PC-3 (cell line): Measurements from ENCODE around the gene PTPN5. TPM values are rescaled to one million over a fixed set of nuclear protein-coding genes. Genes with fewer than 3 reads are reported as not detected.

Source experiments
- ATAC-seq: fragments of 200-7000 bp; cut with Tn5 transposase; 2 replicates; pipeline ENCODE4 v1.9.1; 2020; ENCODE audit warnings: mild to moderate bottlenecking, moderate library complexity
- BruUV-seq: library from RNA; stranded (reverse); fragments of 400-500 nt; replicated peaks from 2 replicates; lab custom pipeline; 2021; lab: Mats Ljungman, UMichigan
- CTCF ChIA-PET: fragments of 300-600 bp; sonication (Branson Sonifier 250); formaldehyde crosslinking; loops from one replicate; lab custom pipeline; 2022; ENCODE audit warnings: antibody characterized with exemption; lab: Charles Lee
- POLR2A ChIA-PET: fragments of 300-600 bp; sonication (Branson Sonifier 250); formaldehyde crosslinking; loops from one replicate; lab custom pipeline; 2022; ENCODE audit warnings: antibody characterized with exemption; ENCODE audit not compliant: unreplicated experiment; lab: Charles Lee
- DNase-seq: peaks from one replicate; pipeline ENCODE4 v3.0.0-alpha.2; 2015
- H2AFZ ChIP-seq: fragments of 300-600 bp; sonication (generic); 2 replicates; pipeline ENCODE4 v1.6.0; 2016; ENCODE audit warnings: antibody characterized with exemption, low read length
- H3F3A ChIP-seq: fragments of 300-600 bp; sonication (generic); one replicate; pipeline ENCODE4 v1.6.0; 2017; ENCODE audit warnings: antibody characterized with exemption, low read length, control low read depth, mild to moderate bottlenecking; ENCODE audit not compliant: unreplicated experiment
- H3K27ac ChIP-seq: fragments of 300-600 bp; sonication (generic); 2 replicates; pipeline ENCODE4 v1.5.1; 2016; ENCODE audit warnings: mild to moderate bottlenecking, low read length
- H3K27me3 ChIP-seq: fragments of 300-600 bp; sonication (generic); 2 replicates; pipeline ENCODE4 v1.6.1; 2016; ENCODE audit warnings: low read length, mixed read lengths
- H3K36me3 ChIP-seq: fragments of 300-600 bp; sonication (generic); 2 replicates; pipeline ENCODE4 v1.6.1; 2016; ENCODE audit warnings: low read depth, mixed run types, low read length, mixed read lengths
- H3K4me1 ChIP-seq: fragments of 300-600 bp; sonication (generic); 2 replicates; pipeline ENCODE4 v1.5.1; 2016; ENCODE audit warnings: low read length; ENCODE audit not compliant: insufficient read depth
- H3K4me2 ChIP-seq: fragments of 300-600 bp; sonication (generic); 2 replicates; pipeline ENCODE4 v1.6.0; 2016; ENCODE audit warnings: low read length
- H3K4me3 ChIP-seq: fragments of 300-600 bp; sonication (generic); 2 replicates; pipeline ENCODE4 v1.5.1; 2016; ENCODE audit warnings: mild to moderate bottlenecking, low read length, mixed read lengths
- H3K79me2 ChIP-seq: fragments of 300-600 bp; sonication (generic); 2 replicates; pipeline ENCODE4 v1.6.1; 2017; ENCODE audit warnings: low read length, mixed read lengths
- H3K9ac ChIP-seq: fragments of 300-600 bp; sonication (generic); 2 replicates; pipeline ENCODE4 v1.6.0; 2016; ENCODE audit warnings: mild to moderate bottlenecking, low read length
- H3K9me2 ChIP-seq: fragments of 300-600 bp; sonication (generic); replicated peaks from 2 replicates; pipeline ENCODE4 v1.6.1; 2016; ENCODE audit warnings: mixed run types, low read length, mixed read lengths
- H3K9me3 ChIP-seq: fragments of 300-600 bp; sonication (generic); 2 replicates; pipeline ENCODE4 v1.6.1; 2016; ENCODE audit warnings: low read length, mixed read lengths
- H4K20me1 ChIP-seq: fragments of 300-600 bp; sonication (generic); 2 replicates; pipeline ENCODE4 v1.6.1; 2016; ENCODE audit warnings: low read length, mixed read lengths
- CTCF ChIP-seq: fragments of 300-600 bp; sonication (generic); conservative IDR thresholded peaks from 2 replicates; pipeline ENCODE4 v1.5.1; 2017; ENCODE audit warnings: antibody characterized with exemption, low read depth, mild to moderate bottlenecking, low read length
- EZH2 ChIP-seq: fragments of 300-600 bp; sonication (generic); IDR thresholded peaks from one replicate; pipeline ENCODE4 v1.6.1; 2017; ENCODE audit warnings: antibody characterized with exemption, mild to moderate bottlenecking, low read length; ENCODE audit not compliant: unreplicated experiment
- EZH2phosphoT487 ChIP-seq: fragments of 300-600 bp; sonication (generic); IDR thresholded peaks from 2 replicates; pipeline ENCODE4 v1.6.1; 2018; ENCODE audit warnings: mild to moderate bottlenecking, antibody characterized with exemption, low read length, borderline replicate concordance
- intact Hi-C: fragments of 100-400 bp; cut with micrococcal nuclease; formaldehyde crosslinking; loops from 2 replicates; pipeline ENCODE4 v1.9.0; 2023
- total RNA-seq: library from RNA; depleted of rRNA; stranded (reverse); fragments of >200 nt; gene quantifications from 2 replicates; pipeline ENCODE4 v1.2.3, GENCODE V29; 2014

The PTPN5 gene
- total RNA-seq, 1 experiment from 2014 or later, result 0.95 TPM

DNA sequence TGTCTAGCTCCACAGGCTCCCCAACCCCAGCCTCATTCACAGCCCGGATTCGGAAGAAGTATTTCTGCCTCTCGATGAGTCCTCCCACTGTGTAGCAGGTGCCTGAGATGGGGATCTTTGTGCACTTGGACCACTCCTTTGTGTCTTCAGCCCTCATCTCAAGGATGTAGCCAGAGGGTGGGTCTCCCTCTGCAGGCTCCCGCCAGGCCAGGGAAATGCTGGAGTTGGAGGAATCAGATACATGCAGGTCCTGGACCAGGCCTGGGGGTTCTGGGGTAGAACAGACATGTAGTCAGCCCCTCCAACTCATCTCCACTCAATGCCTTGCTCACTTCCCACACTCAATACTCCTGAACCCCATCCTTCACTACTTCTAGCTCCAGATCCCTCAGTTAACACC lies 82.2 kb downstream of the PTPN5 start:
- Histone ChIP-seq H3K9ac (no peak overlapping the region), H3K9me3 (no peaks in the 10 kb centered on the region), H3K9me2 (no peaks in the 10 kb centered on the region), H3K4me2 (no peak overlapping the region), H3K36me3 (no peaks in the 10 kb centered on the region), H3K27me3 (no peaks in the 10 kb centered on the region), H2AFZ (no peak overlapping the region), H3K4me3 (no peak overlapping the region), H3K79me2 (no peaks in the 10 kb centered on the region), H3K4me1 (no peaks in the 10 kb centered on the region), H3K27ac (no peak overlapping the region), H4K20me1 (no peaks in the 10 kb centered on the region), H3F3A (no peaks in the 10 kb centered on the region)
- CTCF ChIA-PET, result no interaction called here
- no TSS peak for BruUV-seq
- intact Hi-C loops, result no loop called here
- no peak for TF ChIP-seq EZH2
- no peak for TF ChIP-seq EZH2phosphoT487
- TF ChIP-seq CTCF, result no peak
- no peak for DNase-seq
- POLR2A ChIA-PET, result no interaction called here
- ATAC-seq, result no peak

GRCh38 chr11:18707811-18708340 lies 83.7 kb downstream of the PTPN5 start:
- TF ChIP-seq CTCF (no peak), EZH2 (no peak), EZH2phosphoT487 (no peak)
- H3K4me1 ChIP-seq, result no peaks in the 10 kb centered on the region
- H3K4me2 ChIP-seq, result no peak overlapping the region
- no peaks in the 10 kb centered on the region for H3K79me2 ChIP-seq
- DNase-seq, result no peak
- H3K9me2 ChIP-seq, result no peaks in the 10 kb centered on the region
- no peaks in the 10 kb centered on the region for H3K27me3 ChIP-seq
- intact Hi-C loops, result no loop called here
- H3K27ac ChIP-seq, result no peak overlapping the region
- H3K9ac ChIP-seq, result no peak overlapping the region
- POLR2A ChIA-PET, result no interaction called here
- CTCF ChIA-PET, result interaction anchor here (0.7 kb wide), 1 partner anchor 14 kb away, joined by 3 read pairs; no protein-coding TSS in a partner anchor
- no peak overlapping the region for H2AFZ ChIP-seq
- H3K36me3 ChIP-seq, result no peaks in the 10 kb centered on the region
- no peak for ATAC-seq
- BruUV-seq, result no TSS peak
- H3K9me3 ChIP-seq, result no peaks in the 10 kb centered on the region
- no peaks in the 10 kb centered on the region for H3F3A ChIP-seq
- H4K20me1 ChIP-seq, result no peaks in the 10 kb centered on the region
- no peak overlapping the region for H3K4me3 ChIP-seq

GRCh38 chr11:18706330-18707243 lies 85.0 kb downstream of the PTPN5 start:
- ChIA-PET CTCF (no interaction called here), POLR2A (no interaction called here)
- no peaks in the 10 kb centered on the region for H3K79me2 ChIP-seq
- TF ChIP-seq CTCF (no peak), EZH2 (no peak), EZH2phosphoT487 (no peak)
- no peak overlapping the region for H3K4me3 ChIP-seq
- no peaks in the 10 kb centered on the region for H3K4me1 ChIP-seq
- DNase-seq, result no peak
- H3K9me2 ChIP-seq, result no peaks in the 10 kb centered on the region
- no peak overlapping the region for H3K27ac ChIP-seq
- H3K9ac ChIP-seq, result no peak overlapping the region
- no peaks in the 10 kb centered on the region for H4K20me1 ChIP-seq
- ATAC-seq, result no peak
- H3K4me2 ChIP-seq, result no peak overlapping the region
- H3K9me3 ChIP-seq, result no peaks in the 10 kb centered on the region
- no peaks in the 10 kb centered on the region for H3K36me3 ChIP-seq
- BruUV-seq, result no TSS peak
- intact Hi-C loops, result no loop called here
- no peak overlapping the region for H2AFZ ChIP-seq
- no peaks in the 10 kb centered on the region for H3F3A ChIP-seq
- H3K27me3 ChIP-seq, result no peaks in the 10 kb centered on the region
